ENCODE measurements around the gene ATP8B1.
"Not testable (repeated sequence)": the region's sequence is repeated elsewhere in the genome, so short reads cannot be mapped to it uniquely, and the experiment has no call there.

Gene ATP8B1

DNA sequence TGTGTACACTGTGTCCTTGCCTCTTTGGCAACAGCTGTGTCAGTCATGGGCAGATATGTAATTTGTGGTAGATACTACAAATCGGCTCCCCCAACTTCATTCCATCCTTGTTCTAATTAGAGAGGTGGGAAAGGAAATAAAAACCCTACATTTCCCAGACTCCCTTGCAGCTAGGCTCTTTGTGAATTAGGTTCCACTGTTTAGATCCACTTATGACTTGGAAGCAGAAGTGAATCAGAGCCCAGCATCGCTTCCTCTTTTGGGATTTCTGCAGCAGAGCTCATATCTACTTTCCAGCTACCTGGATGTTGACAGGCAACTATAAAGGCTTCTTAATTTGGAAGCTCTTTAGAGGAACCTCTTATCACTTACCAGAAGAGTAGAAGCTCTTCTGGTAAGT is 147.4 kb downstream of the ATP8B1 start:
- peak; percentile 14 to 39 (median 35) for DNase-seq

DNA sequence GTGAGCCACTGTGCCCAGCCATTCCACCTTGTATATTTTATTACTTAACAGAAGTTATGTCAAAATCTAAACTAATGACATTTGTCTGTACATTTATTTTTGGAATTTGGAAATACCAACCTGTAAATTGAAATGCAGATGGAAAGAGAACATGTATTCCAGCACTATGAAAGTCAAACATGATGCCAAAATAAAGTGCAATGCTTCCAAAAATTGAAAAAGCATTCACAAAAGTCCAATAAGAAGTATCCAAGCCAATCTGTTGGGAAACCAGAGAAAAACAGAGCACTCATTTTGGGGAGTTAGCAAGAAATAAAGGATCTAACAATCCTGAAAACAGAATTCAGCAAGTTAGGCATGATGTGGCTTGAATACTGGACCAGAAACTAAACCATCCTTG is 151.2 kb downstream of the ATP8B1 start:
- no peak for DNase-seq

DNA sequence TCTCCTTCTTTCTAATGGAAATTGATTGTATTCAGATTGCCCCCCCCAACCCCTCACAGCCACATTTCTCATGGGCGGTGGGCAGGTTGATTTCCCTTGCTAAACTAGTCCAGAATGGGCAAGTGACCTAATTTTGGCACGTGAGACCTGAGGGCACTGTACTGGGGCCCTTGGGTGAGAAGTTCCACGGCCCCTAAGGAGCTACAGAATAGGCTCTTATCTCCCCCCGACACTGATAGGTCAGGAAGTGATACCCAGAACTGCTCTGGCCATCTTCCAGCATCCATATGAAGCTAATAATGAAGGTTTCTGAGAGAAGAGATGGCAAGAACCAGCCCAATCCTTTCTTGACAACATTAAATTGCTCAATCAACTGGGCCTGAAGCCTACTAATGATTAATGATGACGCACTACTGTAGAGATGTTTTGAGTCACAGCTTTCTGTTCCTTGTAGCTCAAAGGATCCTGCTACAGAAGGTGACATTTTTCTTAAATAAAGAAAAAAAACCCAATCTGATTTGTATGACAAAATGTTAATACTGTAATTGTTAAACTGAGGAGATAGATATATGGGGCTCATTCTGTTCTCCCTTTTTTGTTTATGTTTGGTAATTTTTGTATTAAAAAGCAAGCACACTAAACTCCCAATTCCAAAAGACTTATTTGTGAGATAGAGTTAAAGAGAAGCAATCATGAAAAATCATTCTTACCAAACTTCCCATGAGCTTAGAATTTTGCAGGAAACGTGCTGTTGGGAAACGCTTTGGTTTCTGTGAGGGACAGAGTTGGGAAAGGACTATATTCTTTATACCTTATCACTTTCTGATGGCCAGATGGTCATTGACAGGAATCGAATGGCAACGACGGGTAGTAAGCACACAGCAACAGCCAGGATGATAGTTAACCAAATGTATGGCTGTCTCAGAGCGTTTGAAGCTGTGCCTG is 153.3 kb downstream of the ATP8B1 start:
- peak; percentile 47 to 94 (median 93) for DNase-seq

DNA sequence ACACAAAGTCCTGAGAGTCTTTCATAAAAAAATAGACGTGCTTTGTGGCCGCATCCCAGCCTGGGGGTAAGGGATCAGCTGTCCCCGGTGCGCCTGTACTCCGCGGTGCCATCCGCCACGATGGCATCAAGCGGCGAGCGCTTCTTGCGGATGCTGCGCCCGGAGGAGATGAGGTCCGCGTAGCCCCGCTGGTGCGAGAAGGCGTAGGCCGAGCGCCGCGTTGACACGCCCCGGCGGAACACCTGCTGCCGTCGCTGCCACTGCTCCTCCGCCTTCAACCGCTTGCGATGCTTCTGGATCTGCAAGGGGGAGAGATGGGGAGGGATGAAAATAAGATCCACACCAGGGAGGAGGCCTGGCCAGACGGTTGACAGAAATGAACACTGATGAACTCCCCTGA is 154.7 kb downstream of the ATP8B1 start:
- DNase-seq, result no peak

DNA sequence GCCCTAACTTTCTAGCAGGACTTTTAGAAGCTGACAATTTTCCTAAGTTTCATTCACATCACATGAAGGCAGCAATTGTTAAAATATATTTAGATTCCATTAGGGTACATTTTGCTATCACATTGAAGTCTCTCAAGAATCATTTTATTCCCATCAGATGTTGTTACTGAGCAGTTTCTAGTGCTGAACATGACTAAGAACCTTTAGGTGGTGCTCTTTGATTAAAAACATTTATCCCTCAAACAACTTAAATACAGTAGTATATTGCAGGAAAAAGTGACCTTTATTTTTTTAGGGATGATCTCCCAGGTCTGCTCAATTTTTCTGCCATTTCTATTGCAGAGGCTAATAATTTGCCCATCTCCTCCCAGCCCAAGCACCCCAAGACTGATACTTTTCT is 158.6 kb downstream of the ATP8B1 start:
- peak in 1 of 3 donors; percentile 30 for DNase-seq

DNA sequence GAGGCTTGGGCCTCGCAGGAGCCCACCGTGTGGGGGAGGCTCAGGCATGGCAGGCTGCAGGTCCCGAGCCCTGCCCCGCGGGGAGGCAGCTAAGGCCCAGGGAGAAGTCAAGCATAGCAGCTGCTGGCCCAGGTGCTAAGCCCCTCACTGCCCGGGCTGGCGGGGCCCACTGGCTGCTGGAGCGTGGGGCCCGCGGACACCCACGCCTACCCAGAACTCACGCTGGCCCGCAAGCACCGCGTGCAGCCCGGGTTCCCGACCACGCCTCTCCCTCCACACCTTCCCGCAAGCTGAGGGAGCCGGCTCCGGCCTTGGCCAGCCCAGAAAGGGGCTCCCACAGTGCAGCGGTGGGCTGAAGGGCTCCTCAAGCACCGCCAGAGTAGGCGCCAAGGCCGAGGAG is 159.4 kb downstream of the ATP8B1 start:
- not testable (repeated sequence) for DNase-seq

DNA sequence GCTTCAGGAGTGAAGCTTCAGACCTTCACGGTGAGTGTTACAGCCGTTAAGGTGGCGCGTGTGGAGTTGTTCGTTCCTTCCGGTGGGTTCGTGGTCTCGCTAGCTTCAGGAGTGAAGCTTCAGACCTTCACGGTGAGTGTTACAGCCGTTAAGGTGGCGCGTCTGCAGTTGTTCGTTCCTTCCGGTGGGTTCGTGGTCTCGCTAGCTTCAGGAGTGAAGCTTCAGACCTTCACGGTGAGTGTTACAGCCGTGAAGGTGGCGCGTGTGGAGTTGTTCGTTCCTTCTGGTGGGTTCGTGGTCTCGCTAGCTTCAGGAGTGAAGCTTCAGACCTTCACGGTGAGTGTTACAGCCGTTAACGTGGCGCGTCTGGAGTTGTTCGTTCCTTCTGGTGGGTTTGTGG is 160.7 kb downstream of the ATP8B1 start:
- DNase-seq, result not testable (repeated sequence)

DNA sequence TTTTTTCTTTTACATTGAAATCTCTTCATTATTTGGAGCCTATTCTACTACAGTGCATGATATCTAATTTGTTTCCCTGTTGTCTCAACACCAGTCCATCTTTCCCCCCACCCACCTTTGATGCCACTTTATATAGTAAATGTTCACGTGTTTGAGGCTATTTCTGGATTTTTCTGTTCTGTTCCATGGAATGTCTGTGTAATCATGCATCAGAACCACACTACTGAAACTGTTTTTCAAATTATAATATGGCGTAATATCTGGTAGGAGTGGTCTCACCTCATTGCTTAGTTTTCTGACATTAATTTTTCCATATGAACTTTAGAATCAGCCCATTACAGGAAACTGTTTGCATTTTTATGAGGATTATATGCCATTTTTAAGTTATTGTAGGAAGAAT is 162.4 kb downstream of the ATP8B1 start:
- no peak for DNase-seq

DNA sequence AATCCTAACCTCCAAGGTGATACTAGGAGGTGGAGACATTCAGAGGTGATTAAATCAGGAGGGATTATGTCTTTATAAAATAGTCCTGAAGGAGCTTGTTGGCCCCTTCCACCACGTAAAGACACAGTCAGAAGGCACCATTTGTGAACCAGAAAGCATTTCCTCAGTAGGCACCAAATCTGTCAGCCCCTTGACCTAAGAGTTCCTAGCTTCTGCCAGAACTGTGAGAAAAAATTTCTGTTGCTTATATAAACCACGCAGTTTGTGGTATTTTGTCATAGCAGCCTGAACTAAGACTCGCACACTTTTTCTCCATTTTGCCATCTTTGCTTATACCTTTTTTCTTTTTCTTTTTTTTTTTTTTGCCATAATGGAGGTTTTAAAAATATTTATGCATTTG is 162.9 kb downstream of the ATP8B1 start:
- no peak for DNase-seq

DNA sequence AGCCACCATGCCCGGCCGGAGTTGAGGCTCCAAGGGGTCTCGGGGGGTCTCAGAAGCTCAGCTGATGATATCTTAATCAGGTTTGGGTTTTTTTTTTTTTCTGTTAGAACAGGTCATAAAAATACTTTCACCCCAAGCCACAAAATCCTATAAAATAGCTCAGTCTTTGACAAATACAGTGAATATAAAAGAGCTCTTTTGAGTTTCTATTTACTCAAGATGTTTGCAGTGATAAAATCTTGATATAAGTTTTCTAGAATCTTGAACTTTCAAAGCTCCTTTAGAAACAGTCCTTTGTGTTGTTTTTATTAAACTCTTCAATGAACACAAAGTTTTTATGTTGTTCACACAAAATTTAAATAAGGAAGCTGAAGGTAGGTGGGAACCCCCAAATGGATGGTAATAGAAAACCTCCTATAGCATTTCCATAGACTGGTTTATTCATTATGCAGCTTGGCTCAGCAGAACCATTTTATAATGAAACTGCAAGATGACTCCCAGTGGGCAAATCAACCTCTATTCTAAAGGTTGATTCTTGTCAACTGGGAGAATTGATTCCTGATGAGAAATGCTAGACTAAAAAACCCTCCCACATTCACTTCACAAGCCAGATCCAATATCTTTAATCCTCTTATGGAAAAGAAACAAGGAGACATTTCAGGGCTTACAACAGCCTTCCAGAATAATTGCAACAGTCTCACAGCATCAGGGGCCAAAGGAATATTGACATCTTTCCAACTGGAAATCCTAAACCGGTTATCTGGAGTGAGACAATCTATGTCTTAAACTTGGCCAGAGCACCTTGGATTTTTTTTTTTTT is 167.9 kb downstream of the ATP8B1 start:
- DNase-seq, result no peak

DNA sequence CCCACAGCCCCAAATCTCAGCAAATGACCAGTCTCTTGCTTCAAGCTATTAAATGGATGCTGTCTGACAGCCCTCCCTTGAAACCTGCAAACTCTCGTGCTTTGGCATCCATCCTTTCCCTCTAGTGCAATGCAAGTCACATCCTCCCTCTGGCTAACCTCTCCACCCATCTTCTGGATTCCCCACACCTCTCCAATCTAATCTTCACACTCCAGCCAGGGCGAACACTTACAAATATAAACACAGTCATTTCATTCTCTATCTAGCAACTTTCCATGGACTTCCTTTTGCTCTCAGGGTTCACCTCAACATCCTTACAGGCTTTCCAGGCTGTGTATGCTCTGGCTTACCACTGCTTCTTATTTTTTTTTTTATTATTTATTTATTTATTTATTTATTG is 171.4 kb downstream of the ATP8B1 start:
- no peak for DNase-seq

DNA sequence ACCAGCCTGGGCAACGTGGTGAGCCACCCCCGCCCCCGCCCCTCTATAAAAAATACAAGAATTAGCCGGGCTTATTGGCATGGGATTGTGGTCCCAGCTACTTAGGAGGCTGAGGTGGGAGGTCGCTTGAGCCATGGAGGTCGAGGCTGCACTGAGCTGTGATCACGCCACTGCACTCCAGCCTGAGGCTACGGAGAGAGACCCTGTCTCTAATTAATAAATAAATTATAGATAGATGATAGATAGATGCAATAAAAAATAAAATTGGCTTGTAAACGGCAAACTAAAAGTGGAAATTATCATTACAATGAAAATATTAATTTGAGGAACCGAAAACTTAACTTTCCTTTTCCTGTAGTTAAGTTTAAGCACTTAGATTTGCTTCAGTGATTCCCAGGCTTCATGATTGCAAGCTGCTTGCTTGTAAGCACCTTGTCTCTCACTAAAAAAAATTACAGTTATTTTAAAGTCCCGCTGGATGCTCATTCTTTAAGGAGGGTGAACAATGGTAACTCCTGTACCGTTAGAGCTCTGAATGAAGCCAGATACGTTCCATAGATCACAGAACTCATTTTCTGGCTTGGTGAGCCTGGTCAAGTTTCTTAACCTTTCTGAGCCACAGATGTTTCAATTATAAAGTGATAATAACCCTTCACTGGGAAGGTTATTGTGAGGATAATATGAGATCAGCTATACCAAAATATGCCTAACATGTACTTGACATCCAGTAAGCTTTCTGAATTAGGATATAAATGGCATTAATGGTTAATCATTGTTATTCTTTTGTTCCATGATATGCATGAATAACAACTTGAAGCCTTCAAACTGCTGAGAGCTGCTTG is 172.1 kb downstream of the ATP8B1 start:
- peak in 1 of 3 donors; percentile 48 for DNase-seq

DNA sequence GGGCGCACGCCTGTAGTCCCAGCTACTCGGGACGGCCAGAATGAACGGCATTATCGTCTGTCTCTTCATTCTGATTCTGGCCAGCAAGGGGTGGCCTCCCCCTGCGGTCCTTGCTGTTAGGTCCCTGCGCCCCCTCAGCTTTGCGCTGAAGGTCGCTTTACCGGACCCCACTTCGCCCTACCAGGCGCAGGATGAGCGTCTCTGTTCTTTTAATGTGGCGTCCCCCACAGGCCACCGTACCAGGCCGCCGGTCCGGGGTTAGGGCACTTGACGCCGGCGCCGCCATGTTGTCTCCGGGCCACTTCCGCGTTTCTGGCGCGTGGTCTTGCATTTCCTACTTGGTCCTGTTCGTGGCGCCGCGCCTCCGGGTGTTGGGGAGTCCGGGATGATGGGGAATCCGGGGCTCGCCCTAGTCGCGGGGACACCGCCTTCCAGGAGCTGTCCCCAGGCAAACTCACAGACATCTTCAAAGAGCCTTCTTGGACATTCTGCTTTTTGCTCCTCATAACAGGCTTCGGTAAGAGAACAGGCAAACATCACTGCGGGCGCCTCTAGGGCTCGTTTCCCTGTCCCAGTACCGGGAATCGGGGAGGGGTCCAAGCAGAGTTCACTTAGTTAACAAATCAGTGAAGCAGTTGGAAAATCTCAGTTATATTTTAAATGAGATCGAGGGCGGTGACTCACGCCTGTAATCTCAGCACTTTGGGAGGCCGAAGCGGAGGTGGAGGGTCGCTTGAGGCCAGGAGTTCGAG is 172.9 kb downstream of the ATP8B1 start:
- peak; percentile 97 to 99 (median 98) for DNase-seq

DNA sequence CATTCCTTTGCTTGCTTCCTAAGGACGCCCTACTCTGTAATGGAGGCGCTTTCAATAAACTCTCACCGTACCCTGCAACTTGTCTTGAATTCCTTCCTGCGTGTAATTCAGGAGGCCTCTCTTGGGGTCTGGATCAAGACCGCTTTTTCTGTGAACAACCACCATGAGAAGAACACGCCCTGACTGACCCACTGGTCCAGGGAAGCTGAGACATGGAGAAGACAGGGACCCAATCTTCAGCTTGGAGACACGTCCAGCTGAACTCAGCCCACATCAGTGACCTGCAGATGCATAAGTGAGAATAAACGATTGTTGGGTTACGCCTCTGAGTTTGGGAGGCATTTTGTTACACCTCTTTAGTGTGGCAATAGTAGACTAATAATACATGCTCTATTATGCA is 173.7 kb downstream of the ATP8B1 start:
- DNase-seq, result no peak

DNA sequence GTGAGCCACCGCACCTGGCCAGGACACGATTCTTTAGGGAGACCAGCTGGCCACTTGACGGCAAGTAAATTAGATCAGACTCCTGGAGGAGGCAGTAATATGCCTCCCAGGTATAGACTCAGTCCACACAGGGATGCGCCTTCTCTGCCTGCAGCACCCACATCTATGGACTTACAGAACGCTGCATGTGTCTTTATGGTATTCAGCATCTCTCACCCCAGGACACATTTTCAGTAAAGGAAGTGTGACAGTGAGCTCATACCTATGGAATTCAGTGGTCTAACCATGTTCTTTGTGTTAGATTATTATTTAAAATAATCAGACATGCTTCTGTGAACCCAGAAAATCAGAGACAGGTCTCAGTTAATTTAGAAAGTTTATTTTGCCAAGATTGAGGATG is 175.6 kb downstream of the ATP8B1 start:
- DNase-seq, result no peak

DNA sequence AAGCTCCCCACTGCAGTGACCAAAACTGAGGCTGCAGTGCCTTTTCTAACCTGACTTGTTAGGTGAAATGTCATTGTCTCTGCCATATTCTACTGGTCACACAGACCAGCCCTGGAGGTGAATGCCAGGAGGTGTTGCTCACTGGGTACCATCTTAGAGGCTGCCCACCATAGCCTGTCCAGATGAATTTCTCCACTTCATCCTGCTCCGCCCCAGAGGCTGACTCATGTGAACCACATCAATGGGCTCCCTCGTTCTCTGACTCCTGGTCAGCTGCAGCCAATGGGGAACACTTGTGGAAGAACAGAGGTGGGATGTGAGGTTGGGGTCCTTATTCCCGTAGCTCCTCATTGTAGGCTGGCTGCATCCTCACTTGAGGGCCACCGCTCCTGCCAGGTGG is 178.1 kb downstream of the ATP8B1 start:
- DNase-seq, result no peak

DNA sequence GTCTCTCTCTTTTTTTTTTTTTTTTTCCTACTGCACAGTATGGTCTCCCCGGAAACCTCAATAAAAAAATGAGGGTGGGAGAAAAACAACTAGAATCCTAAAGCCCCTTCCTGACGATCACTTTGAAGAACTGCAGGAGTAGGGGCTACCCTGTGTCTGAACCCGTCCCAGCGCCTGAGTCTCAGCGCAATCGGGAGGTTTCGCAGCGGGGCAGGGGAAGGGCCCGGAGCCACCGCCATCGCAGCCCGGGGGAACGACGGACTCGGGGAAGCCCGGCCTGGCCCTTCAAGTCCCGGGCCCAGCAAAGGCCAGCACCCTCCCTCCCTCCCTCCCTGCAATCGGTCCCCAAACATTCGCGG is 181.9 kb downstream of the ATP8B1 start:
- peak in 2 of 3 donors; percentile 34 to 53 for DNase-seq

DNA sequence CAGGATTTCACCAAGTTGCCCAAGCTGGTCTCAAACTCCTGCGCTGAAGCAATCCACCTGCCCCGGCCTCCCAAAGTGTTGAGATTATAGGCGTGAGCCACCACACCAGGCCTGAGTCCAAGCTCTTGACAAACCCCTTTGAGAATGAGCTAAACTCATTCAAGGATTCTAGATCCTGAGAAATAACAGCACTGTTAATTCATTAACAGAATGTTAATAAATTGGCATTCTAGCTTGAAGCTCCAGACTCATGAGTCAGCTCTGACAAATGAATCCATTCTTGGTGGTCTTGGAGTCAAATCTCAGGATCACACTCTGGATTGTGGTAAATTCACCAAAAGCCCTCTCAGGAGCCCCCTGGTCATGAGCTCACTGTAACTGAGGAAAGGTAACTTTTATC is 183.2 kb downstream of the ATP8B1 start:
- no peak for DNase-seq

DNA sequence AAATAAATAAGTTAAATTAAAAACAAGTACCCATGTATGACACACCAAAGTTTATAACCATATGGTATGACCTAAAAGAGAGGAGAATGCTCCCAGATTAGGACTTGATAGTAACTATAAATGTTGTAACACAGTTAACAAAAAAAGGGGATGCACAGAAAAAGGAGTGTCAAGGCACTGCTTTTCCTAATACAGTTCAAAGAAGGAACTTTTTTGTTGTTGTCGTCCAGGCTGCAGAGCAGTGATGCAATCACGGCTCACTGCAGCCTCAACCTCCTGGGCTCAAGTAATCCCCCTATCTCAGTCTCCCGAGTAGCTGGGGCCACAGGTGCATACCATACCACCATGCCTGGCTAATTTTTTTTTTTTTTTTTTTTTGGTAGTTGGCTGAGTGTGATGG is 184.2 kb downstream of the ATP8B1 start:
- DNase-seq, result peak; percentile 28 to 46 (median 44)

DNA sequence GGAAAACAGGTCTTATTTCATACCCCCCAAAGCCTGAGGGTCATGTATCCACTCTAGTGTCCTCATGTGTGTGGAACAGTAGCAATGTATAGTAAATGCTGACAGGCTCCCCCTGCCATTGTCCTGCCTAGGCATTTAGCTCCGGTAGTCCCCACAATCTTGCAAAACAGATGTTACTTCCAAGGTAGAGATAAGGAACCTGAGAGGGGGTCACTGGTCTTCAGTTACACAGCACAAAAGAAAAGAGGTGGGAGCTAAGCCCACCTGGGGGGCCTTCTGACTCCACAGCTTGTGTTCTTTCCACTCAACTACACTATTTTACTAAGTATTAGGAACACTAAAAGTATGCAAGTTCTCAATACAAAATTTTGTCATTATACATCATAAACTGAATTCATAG is 199.2 kb downstream of the ATP8B1 start:
- DNase-seq, result no peak

Measured in suppressor macrophage treated with lipopolysaccharide for 1 hour (primary cell).